Esophagus squamous epithelium (tissue), 4 donors: ENCODE results near the gene PDAP1.
A peak's percentile ranks its signal among the peaks of the same experiment; 100 is the strongest.

Experiments used
- POLR2A ChIP-seq, 4 donors: fragments of 450-650 bp; IDR thresholded peaks; one replicate each; pipeline ENCODE4 v1.6.1; 2017; ENCODE audit warnings: antibody characterized with exemption in 4 of 4, mild to moderate bottlenecking in 4 of 4, moderate library complexity in 3 of 4
- TF ChIP-seq, protein P1 (sequence below), 6 experiments: fragments of 450-650 bp in 4 of 6; fragments of 200-600 bp in 2 of 6; sonication (generic) in 2 of 6; IDR thresholded peaks; one replicate each; pipeline ENCODE4 v1.5.1; 2016 to 2019; ENCODE audit warnings: antibody characterized with exemption in 6 of 6, mild to moderate bottlenecking in 4 of 6, moderate library complexity in 4 of 6

DNA sequence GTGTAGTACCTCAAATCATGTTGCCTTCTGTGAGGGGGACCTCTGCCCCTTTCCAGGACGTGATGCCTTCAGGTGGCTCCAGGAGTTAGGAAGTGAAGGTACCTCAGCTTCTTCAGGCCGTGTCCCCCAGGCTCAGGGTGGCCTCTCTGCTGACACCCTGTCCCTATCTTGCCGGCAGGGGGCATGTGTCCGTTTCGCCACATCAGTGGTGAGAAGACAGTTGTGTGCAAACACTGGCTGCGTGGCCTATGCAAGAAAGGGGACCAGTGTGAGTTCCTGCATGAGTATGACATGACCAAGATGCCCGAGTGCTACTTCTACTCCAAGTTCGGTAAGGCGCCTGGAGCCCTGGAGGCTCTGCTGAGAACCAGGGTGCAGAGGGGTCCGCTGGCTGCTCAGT, 39.5 kb upstream of the PDAP1 start:
- TF ChIP-seq, protein P1, sequence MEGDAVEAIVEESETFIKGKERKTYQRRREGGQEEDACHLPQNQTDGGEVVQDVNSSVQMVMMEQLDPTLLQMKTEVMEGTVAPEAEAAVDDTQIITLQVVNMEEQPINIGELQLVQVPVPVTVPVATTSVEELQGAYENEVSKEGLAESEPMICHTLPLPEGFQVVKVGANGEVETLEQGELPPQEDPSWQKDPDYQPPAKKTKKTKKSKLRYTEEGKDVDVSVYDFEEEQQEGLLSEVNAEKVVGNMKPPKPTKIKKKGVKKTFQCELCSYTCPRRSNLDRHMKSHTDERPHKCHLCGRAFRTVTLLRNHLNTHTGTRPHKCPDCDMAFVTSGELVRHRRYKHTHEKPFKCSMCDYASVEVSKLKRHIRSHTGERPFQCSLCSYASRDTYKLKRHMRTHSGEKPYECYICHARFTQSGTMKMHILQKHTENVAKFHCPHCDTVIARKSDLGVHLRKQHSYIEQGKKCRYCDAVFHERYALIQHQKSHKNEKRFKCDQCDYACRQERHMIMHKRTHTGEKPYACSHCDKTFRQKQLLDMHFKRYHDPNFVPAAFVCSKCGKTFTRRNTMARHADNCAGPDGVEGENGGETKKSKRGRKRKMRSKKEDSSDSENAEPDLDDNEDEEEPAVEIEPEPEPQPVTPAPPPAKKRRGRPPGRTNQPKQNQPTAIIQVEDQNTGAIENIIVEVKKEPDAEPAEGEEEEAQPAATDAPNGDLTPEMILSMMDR (IDR thresholded peaks at IDR 0.05): peak in 1 of 6 experiments; percentile 25
- no peak for TF ChIP-seq POLR2A (IDR thresholded peaks at IDR 0.05)
